CD4-positive, CD25-positive, alpha-beta regulatory T cell (primary cell): ENCODE data around the gene GPR62. TPM values are rescaled to one million over a fixed set of nuclear protein-coding genes. Genes with fewer than 3 reads are reported as not detected.

Experiments
- ATAC-seq, 2 donors: fragments of 150-1000 bp; cut with Tn5 transposase; one replicate each; pipeline ENCODE4 v1.10.0; 2021; ENCODE audit warnings: low read depth in 2 of 2, moderate number of reproducible peaks in 2 of 2, moderate library complexity in 1 of 2
- DNase-seq, 3 donors: peaks; one replicate each; pipeline versions ENCODE4 v3.0.0 to v3.0.0-alpha.2; 2012 to 2022; ENCODE audit warnings: mixed read lengths in 1 of 3
- H3K27ac ChIP-seq: one replicate; pipeline ENCODE4 v1.7.0; 2013; ENCODE audit warnings: mild to moderate bottlenecking, low read length; ENCODE audit not compliant: insufficient read depth, poor library complexity, severe bottlenecking
- H3K27me3 ChIP-seq: one replicate; pipeline ENCODE4 v1.7.0; 2013; ENCODE audit warnings: low read length; ENCODE audit not compliant: control insufficient read depth, insufficient read depth
- H3K36me3 ChIP-seq: one replicate; pipeline ENCODE4 v1.7.0; 2013; ENCODE audit warnings: mild to moderate bottlenecking, low read length, moderate library complexity; ENCODE audit not compliant: control insufficient read depth, insufficient read depth
- H3K4me1 ChIP-seq: 2 replicates; pipeline ENCODE4 v1.7.0; 2013; ENCODE audit warnings: mild to moderate bottlenecking, low read length; ENCODE audit not compliant: insufficient read depth, control insufficient read depth, poor library complexity, severe bottlenecking
- H3K4me3 ChIP-seq: one replicate; pipeline ENCODE4 v1.7.0; 2013; ENCODE audit warnings: low read depth, mild to moderate bottlenecking, low read length, moderate library complexity
- H3K9me3 ChIP-seq, 2 experiments: 1 replicate in 1 of 2; 2 replicates in 1 of 2; pipeline ENCODE4 v1.7.0; 2013; ENCODE audit warnings: low read length in 2 of 2, mild to moderate bottlenecking in 1 of 2, moderate library complexity in 1 of 2; ENCODE audit not compliant: control insufficient read depth in 2 of 2
- H3K27ac Mint-ChIP-seq, 3 donors: one replicate each; pipeline ENCODE4 v1.8.0; 2020 to 2022; ENCODE audit warnings: mild to moderate bottlenecking in 3 of 3, mixed read lengths in 3 of 3, moderate library complexity in 2 of 3
- H3K27me3 Mint-ChIP-seq: one replicate; pipeline ENCODE4 v1.8.0; 2022; ENCODE audit warnings: mild to moderate bottlenecking, mixed read lengths
- H3K36me3 Mint-ChIP-seq: one replicate; pipeline ENCODE4 v1.8.0; 2020; ENCODE audit warnings: mixed read lengths
- H3K4me1 Mint-ChIP-seq, 4 donors: one replicate each; pipeline ENCODE4 v1.8.0; 2020 to 2022; ENCODE audit warnings: mixed read lengths in 4 of 4, mild to moderate bottlenecking in 1 of 4
- H3K4me3 Mint-ChIP-seq, 4 donors: one replicate each; pipeline ENCODE4 v1.8.0; 2020 to 2022; ENCODE audit warnings: mild to moderate bottlenecking in 4 of 4, mixed read lengths in 4 of 4, moderate library complexity in 3 of 4
- H3K9me3 Mint-ChIP-seq, 7 donors: one replicate each; pipeline ENCODE4 v1.8.0; 2020 to 2022; ENCODE audit warnings: mixed read lengths in 7 of 7, mild to moderate bottlenecking in 3 of 7, moderate library complexity in 2 of 7
- polyA plus RNA-seq, 4 donors: library from polyadenylated mRNA; unstranded; fragments of 300-500 nt; fragmentation: Illumina TruSeq; gene quantifications; one replicate each; pipeline ENCODE4 v1.2.3, GENCODE V29; 2021
- total RNA-seq: library from RNA; stranded (reverse); gene quantifications from one replicate; pipeline ENCODE4 v1.2.3, GENCODE V29; 2022

GPR62 gene
- total and polyA plus RNA-seq, 5 donors from 2014 or later, result 0.22 TPM; not detected in 4

GRCh38 chr3:51997935-51998596 lies 42.9 kb downstream of the GPR62 start:
- Mint-ChIP-seq H3K4me1 (peaks cover 0 to 38% (median 25%) of the 10 kb centered on the region in 4 donors), H3K4me3 (peak overlapping the region in 1 of 4 donors; percentile 23), H3K27ac (peak overlapping the region in 1 of 3 donors; percentile 24), H3K9me3 (no peaks in the 10 kb centered on the region), H3K36me3 (peaks cover 13% of the 10 kb centered on the region), H3K27me3 (peaks cover 17% of the 10 kb centered on the region)
- DNase-seq (no peak), ATAC-seq (no peak)
- H3K27ac ChIP-seq, result no peak overlapping the region
- H3K4me3 ChIP-seq, result no peak overlapping the region
- no peaks in the 10 kb centered on the region for H3K27me3 ChIP-seq
- H3K4me1 ChIP-seq, result peaks cover 25% of the 10 kb centered on the region
- H3K36me3 ChIP-seq, result peaks cover 10% of the 10 kb centered on the region
- no peaks in the 10 kb centered on the region for H3K9me3 ChIP-seq

DNA sequence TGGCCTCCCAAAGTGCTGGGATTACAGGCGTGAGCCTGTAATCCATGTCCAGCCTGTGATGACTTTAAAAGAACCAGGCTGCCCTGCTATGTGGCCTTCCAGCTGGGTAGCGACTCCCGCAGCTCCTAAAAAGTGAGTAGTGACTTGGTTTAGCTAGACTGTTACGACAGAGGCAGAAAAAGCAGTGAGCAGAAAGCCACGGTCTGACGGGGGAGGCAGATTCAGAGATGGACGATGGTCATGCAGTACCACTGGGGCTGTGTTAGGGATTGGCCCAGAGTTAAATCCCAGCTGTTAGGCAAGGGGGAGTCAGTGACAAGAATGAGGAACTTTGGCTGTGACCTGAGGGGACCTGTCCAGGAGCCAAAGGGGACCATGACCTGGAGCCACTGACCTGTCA lies 43.6 kb downstream of the GPR62 start:
- Histone ChIP-seq H3K27me3 (no peaks in the 10 kb centered on the region), H3K4me3 (no peak overlapping the region), H3K9me3 (no peaks in the 10 kb centered on the region), H3K4me1 (peaks cover 25% of the 10 kb centered on the region), H3K36me3 (peaks cover 10% of the 10 kb centered on the region), H3K27ac (no peak overlapping the region)
- Mint-ChIP-seq H3K4me3 (no peak overlapping the region), H3K9me3 (no peaks in the 10 kb centered on the region), H3K4me1 (peaks cover 0 to 34% (median 23%) of the 10 kb centered on the region in 4 donors), H3K36me3 (peaks cover 13% of the 10 kb centered on the region), H3K27ac (no peak overlapping the region), H3K27me3 (peaks cover 17% of the 10 kb centered on the region)
- DNase-seq (no peak), ATAC-seq (no peak)

GRCh38 chr3:51999846-52000245 lies 44.7 kb downstream of the GPR62 start:
- no peak overlapping the region for H3K4me3 ChIP-seq
- H3K9me3 ChIP-seq, result no peaks in the 10 kb centered on the region
- Mint-ChIP-seq H3K4me1 (peaks cover 0 to 25% (median 14%) of the 10 kb centered on the region in 4 donors), H3K9me3 (no peaks in the 10 kb centered on the region), H3K36me3 (peaks cover 6% of the 10 kb centered on the region), H3K27me3 (peaks cover 17% of the 10 kb centered on the region), H3K4me3 (peak overlapping the region in 1 of 4 donors; percentile 40), H3K27ac (no peak overlapping the region)
- peaks cover under 1% of the 10 kb centered on the region for H3K36me3 ChIP-seq
- ATAC-seq (no peak), DNase-seq (no peak)
- H3K27me3 ChIP-seq, result no peaks in the 10 kb centered on the region
- no peak overlapping the region for H3K27ac ChIP-seq
- peaks cover 17% of the 10 kb centered on the region for H3K4me1 ChIP-seq

DNA sequence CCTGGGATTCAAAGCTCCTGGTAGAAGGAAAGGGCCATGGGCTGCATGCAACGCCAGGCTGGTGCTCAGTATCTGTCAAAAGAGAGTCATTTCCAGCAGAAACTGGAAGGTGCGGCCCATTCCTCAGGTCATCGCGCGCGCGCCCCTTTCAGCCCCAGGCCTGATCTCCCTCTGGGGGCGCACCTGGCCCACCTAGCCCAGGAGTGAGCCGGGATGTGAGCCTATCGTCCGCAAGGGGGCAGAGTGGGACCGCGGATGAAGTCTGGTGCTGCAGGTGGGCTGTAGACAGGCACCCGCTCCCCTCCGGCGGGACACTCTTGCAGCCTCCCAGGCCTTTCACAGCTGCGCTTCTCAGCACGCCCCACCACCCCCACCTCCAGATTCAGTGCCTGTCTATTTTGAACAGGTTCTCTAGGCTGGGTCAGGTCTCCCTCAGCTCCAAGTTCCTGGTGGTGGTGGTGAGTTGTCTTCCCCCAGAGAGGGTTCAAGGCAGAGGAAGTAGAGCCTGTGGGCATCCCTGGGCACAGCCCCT lies 46.3 kb downstream of the GPR62 start:
- Histone ChIP-seq H3K4me1 (peaks cover 16% of the 10 kb centered on the region), H3K36me3 (no peaks in the 10 kb centered on the region), H3K4me3 (no peak overlapping the region), H3K27ac (no peak overlapping the region), H3K27me3 (no peaks in the 10 kb centered on the region), H3K9me3 (no peaks in the 10 kb centered on the region)
- Mint-ChIP-seq H3K4me1 (peaks cover 0 to 24% (median 5%) of the 10 kb centered on the region in 4 donors), H3K36me3 (no peaks in the 10 kb centered on the region), H3K27ac (peak overlapping the region in 1 of 3 donors; percentile 7), H3K9me3 (no peaks in the 10 kb centered on the region), H3K4me3 (peak overlapping the region in 3 of 4 donors; percentile 8 to 63 (median 28)), H3K27me3 (peaks cover 17% of the 10 kb centered on the region)
- DNase-seq (peak; percentile 80 to 85 (median 82)), ATAC-seq (peak; percentile 93 to 94)

- DNase-seq, result no peak
- H3K27me3 Mint-ChIP-seq, result peaks cover 17% of the 10 kb centered on the region
- H3K9me3 Mint-ChIP-seq, result no peaks in the 10 kb centered on the region
- H3K4me1 ChIP-seq, result peaks cover 16% of the 10 kb centered on the region
- peaks cover 0 to 21% (median 5%) of the 10 kb centered on the region in 4 donors for H3K4me1 Mint-ChIP-seq
- H3K9me3 ChIP-seq, result no peaks in the 10 kb centered on the region
- no peak overlapping the region for H3K4me3 ChIP-seq
- no peaks in the 10 kb centered on the region for H3K27me3 ChIP-seq
- no peak overlapping the region for H3K27ac ChIP-seq
- no peak overlapping the region for H3K4me3 Mint-ChIP-seq
- no peak overlapping the region for H3K27ac Mint-ChIP-seq
- ATAC-seq, result no peak
- no peaks in the 10 kb centered on the region for H3K36me3 Mint-ChIP-seq
- H3K36me3 ChIP-seq, result no peaks in the 10 kb centered on the region
Observed at GRCh38 chr3:52002748-52003147, 47.6 kb downstream of the GPR62 start.

DNA sequence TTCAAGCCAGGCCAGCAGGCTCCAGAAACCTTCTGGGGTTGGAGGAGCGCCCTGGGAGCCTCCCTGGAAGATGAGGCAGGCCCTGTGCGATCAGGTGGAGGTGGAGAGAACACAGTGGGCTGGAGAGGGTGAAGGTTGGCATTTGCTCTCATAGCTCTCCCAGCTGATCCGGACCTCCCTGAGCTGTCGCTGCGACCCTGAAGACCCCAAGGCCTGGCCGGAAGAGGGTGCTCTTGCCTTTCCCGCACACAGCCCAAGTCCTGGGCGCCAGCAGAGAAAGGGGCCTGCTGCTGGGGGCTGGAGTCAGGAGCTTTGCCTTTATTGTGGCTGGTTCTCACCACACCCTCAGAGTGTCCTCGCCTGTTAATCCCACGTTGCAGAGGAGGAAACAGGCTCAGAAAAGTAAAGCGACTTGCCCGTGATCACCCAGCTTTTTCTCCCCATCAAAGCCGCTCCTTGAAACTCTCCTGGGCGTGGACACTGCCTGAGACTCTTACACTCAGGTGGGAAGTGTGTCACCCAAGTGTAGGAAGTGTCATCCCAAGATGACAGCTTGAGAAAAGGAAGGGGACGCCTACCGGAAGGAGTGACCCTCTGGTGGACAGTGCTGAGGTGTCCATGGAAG lies 49.1 kb downstream of the GPR62 start:
- Histone ChIP-seq H3K27ac (no peak overlapping the region), H3K36me3 (no peaks in the 10 kb centered on the region), H3K9me3 (no peaks in the 10 kb centered on the region), H3K4me3 (no peak overlapping the region), H3K4me1 (peaks cover 16% of the 10 kb centered on the region), H3K27me3 (no peaks in the 10 kb centered on the region)
- DNase-seq (no peak), ATAC-seq (no peak)
- Mint-ChIP-seq H3K4me3 (no peak overlapping the region), H3K27me3 (peaks cover 10% of the 10 kb centered on the region), H3K4me1 (peaks cover 0 to 21% (median 5%) of the 10 kb centered on the region in 4 donors), H3K36me3 (no peaks in the 10 kb centered on the region), H3K27ac (no peak overlapping the region), H3K9me3 (no peaks in the 10 kb centered on the region)

DNA sequence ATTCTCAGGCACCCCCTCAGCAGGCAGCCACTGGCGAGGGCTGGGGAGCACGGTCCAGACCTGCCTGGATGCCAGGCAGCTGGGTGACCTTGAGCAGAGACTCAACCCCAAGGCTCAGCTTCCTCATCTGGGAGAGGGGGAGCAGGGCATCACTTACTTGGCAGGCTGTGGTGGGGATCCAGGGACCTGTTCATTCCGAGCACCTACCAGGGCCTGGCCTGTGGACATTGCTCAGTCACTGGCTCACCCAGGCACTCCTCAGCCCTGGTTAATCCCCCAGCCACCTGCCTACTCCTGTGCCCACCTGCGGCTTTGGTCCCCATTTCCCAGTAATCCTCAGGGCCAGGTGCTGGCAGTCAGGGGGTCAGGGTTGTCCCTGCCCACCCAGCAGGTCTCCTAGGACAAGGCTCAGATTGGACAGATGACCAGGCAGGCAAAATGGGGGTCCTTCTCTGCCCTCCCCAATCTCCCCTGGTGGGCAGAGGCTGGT lies 49.8 kb downstream of the GPR62 start:
- H3K4me1 Mint-ChIP-seq, result peaks cover 0 to 21% (median 5%) of the 10 kb centered on the region in 4 donors
- no peaks in the 10 kb centered on the region for H3K9me3 Mint-ChIP-seq
- Histone ChIP-seq H3K4me1 (peaks cover 16% of the 10 kb centered on the region), H3K27ac (no peak overlapping the region), H3K9me3 (no peaks in the 10 kb centered on the region), H3K36me3 (no peaks in the 10 kb centered on the region), H3K27me3 (no peaks in the 10 kb centered on the region), H3K4me3 (no peak overlapping the region)
- H3K36me3 Mint-ChIP-seq, result no peaks in the 10 kb centered on the region
- ATAC-seq (no peak), DNase-seq (no peak)
- peaks cover 5% of the 10 kb centered on the region for H3K27me3 Mint-ChIP-seq
- no peak overlapping the region for H3K4me3 Mint-ChIP-seq
- no peak overlapping the region for H3K27ac Mint-ChIP-seq
